Transverse colon (tissue), 4 donors: Measurements from ENCODE around the gene SSTR5. TPM values are rescaled to one million over a fixed set of nuclear protein-coding genes. Genes with fewer than 3 reads are reported as not detected.

Experiments used
- DNase-seq: peaks from one replicate; pipeline ENCODE4 v3.0.0-alpha.2; 2019
- H3K27ac ChIP-seq, 4 donors: fragments of 200-600 bp; sonication (generic); 2 replicates each; pipeline ENCODE4 v1.5.1; 2016 to 2018; ENCODE audit warnings: inconsistent platforms in 4 of 4
- H3K27me3 ChIP-seq: fragments of 200-600 bp; sonication (generic); 2 replicates; pipeline ENCODE4 v1.5.1; 2017; ENCODE audit warnings: inconsistent platforms
- H3K36me3 ChIP-seq, 4 donors: fragments of 200-600 bp; sonication (generic); 2 replicates each; pipeline ENCODE4 v1.5.1; 2017 to 2019; ENCODE audit warnings: inconsistent platforms in 4 of 4
- H3K4me1 ChIP-seq, 4 donors: fragments of 200-600 bp; sonication (generic); 2 replicates each; pipeline ENCODE4 v1.5.1; 2017 to 2020; ENCODE audit warnings: inconsistent platforms in 4 of 4
- H3K4me3 ChIP-seq, 4 donors: fragments of 200-600 bp; sonication (generic); 1 replicate in 1 of 4; 2 replicates in 3 of 4; pipeline versions ENCODE4 v1.5.1 to v1.6.1; 2017 to 2019; ENCODE audit warnings: inconsistent platforms in 4 of 4
- H3K9me3 ChIP-seq, 2 donors: fragments of 200-600 bp; sonication (generic); 2 replicates each; pipeline ENCODE4 v1.5.1; 2017 to 2019; ENCODE audit warnings: inconsistent platforms in 2 of 2
- CTCF ChIP-seq, 5 experiments: fragments of 200-600 bp in 3 of 5; fragments of 450-650 bp in 2 of 5; sonication (generic) in 3 of 5; IDR thresholded peaks; 1 replicate in 2 of 5; 2 replicates in 3 of 5; pipeline ENCODE4 v1.5.1; 2016 to 2017; ENCODE audit warnings: antibody characterized with exemption in 5 of 5, inconsistent platforms in 3 of 5, mild to moderate bottlenecking in 2 of 5, moderate library complexity in 1 of 5
- EP300 ChIP-seq: sonication (generic); formaldehyde crosslinking; IDR thresholded peaks from one replicate; pipeline ENCODE4 v1.6.1; 2017; ENCODE audit warnings: antibody characterized with exemption, low read depth
- POLR2A ChIP-seq: fragments of 450-650 bp; IDR thresholded peaks from one replicate; pipeline ENCODE4 v1.6.1; 2016; ENCODE audit warnings: antibody characterized with exemption, mild to moderate bottlenecking, moderate library complexity
- POLR2AphosphoS5 ChIP-seq, 3 donors: sonication (generic); formaldehyde crosslinking; IDR thresholded peaks; one replicate each; pipeline ENCODE4 v1.6.1; 2016; ENCODE audit warnings: antibody characterized with exemption in 3 of 3
- WGBS, 2 donors: methylation state at CpG; one replicate each; pipeline ENCODE4 v1.1.5; 2018; ENCODE audit warnings: low coverage in 1 of 2; 5-methylcytosine and 5-hydroxymethylcytosine counted together
- in situ Hi-C, 4 donors: fragments of 200-750 bp; cut with MboI; loops; one replicate each; pipeline versions ENCODE4 v1.15.0 to v1.15.1; 2017; ENCODE audit warnings: low sequenced_read_pairs in 3 of 4, low pct_ligation_motif_present in 1 of 4, low pct_unique_long_range_greater_than_20kb in 1 of 4
- intact Hi-C: fragments of 100-400 bp; cut with DNase I; formaldehyde crosslinking; loops from one replicate; pipeline ENCODE4 v1.15.1; 2023; ENCODE audit warnings: low total_unique reads
- total RNA-seq, 4 donors: library from RNA; depleted of rRNA; stranded (reverse); fragments of >200 nt; gene quantifications; one replicate each; pipeline ENCODE4 v1.1.0, GENCODE V29; 2016

Gene SSTR5
- total RNA-seq, 4 donors from 2014 or later, result not detected

- peaks cover 77% of the 10 kb centered on the region for H3K27me3 ChIP-seq
- in situ Hi-C loops, result loop anchor here in 2 of 4 donors (25.0 kb wide), 1 partner anchor 254 kb away; the partner anchor contains the start of gene GNG13 (in 2 of the 2)
These were observed 5.9 kb upstream of the SSTR5 start for GRCh38 chr16:1066584-1067172.

GRCh38 chr16:1067629-1068028, 4.9 kb upstream of the SSTR5 start:
- 43 to 50% methylated on average over 6 to 15 of the region's 15 CpGs for WGBS, 2 donors
- Histone ChIP-seq H3K27me3 (peaks cover 86% of the 10 kb centered on the region), H3K4me3 (no peak overlapping the region), H3K9me3 (no peaks in the 10 kb centered on the region), H3K4me1 (no peaks in the 10 kb centered on the region), H3K36me3 (no peaks in the 10 kb centered on the region), H3K27ac (no peak overlapping the region)
- in situ Hi-C loops (loop anchor here in 2 of 4 donors (25.0 kb wide), 1 partner anchor 255 kb away; the partner anchor contains the start of gene GNG13 (in 2 of the 2)), intact Hi-C loops (no loop called here)
- TF ChIP-seq CTCF (IDR thresholded peaks at IDR 0.05) (no peak), POLR2A (no peak), EP300 (no peak), POLR2AphosphoS5 (IDR thresholded peaks at IDR 0.05) (no peak)
- no peak for DNase-seq

More at GRCh38 chr16:1066584-1067172, 5.9 kb upstream of the SSTR5 start:
- Histone ChIP-seq H3K9me3 (no peaks in the 10 kb centered on the region), H3K36me3 (no peaks in the 10 kb centered on the region), H3K27ac (no peak overlapping the region), H3K4me1 (no peaks in the 10 kb centered on the region), H3K4me3 (no peak overlapping the region)
- TF ChIP-seq CTCF (IDR thresholded peaks at IDR 0.05) (no peak), POLR2AphosphoS5 (IDR thresholded peaks at IDR 0.05) (no peak), POLR2A (no peak), EP300 (no peak)
- WGBS, 2 donors, result 49% methylated on average over 20 of the region's 24 CpGs; no CpG with 5 or more reads in 1 of the 2 donors
- intact Hi-C loops, result no loop called here
- no peak for DNase-seq

GRCh38 chr16:1068451-1068850, 4.1 kb upstream of the SSTR5 start:
- H3K9me3 ChIP-seq, result no peaks in the 10 kb centered on the region
- no peak for DNase-seq
- H3K36me3 ChIP-seq, result no peaks in the 10 kb centered on the region
- no peaks in the 10 kb centered on the region for H3K4me1 ChIP-seq
- no peak for TF ChIP-seq CTCF (IDR thresholded peaks at IDR 0.05)
- no peak for TF ChIP-seq POLR2A
- TF ChIP-seq EP300, result no peak
- no peak for TF ChIP-seq POLR2AphosphoS5 (IDR thresholded peaks at IDR 0.05)
- no peak overlapping the region for H3K4me3 ChIP-seq
- in situ Hi-C loops, result loop anchor here in 2 of 4 donors (25.0 kb wide), 1 partner anchor 256 kb away; the partner anchor contains the start of gene GNG13 (in 2 of the 2)
- intact Hi-C loops, result no loop called here
- peaks cover 94% of the 10 kb centered on the region for H3K27me3 ChIP-seq
- H3K27ac ChIP-seq, result no peak overlapping the region
- WGBS, 2 donors, result 73% methylated on average over 18 of the region's 18 CpGs; no CpG with 5 or more reads in 1 of the 2 donors

GRCh38 chr16:1069154-1069553, 3.4 kb upstream of the SSTR5 start:
- H3K4me3 ChIP-seq, result no peak overlapping the region
- in situ Hi-C loops, result loop anchor here in 2 of 4 donors (25.0 kb wide), 1 partner anchor 257 kb away; the partner anchor contains the start of gene GNG13 (in 2 of the 2)
- no peaks in the 10 kb centered on the region for H3K4me1 ChIP-seq
- no peaks in the 10 kb centered on the region for H3K36me3 ChIP-seq
- H3K27ac ChIP-seq, result no peak overlapping the region
- intact Hi-C loops, result no loop called here
- 84% methylated on average over 5 of the region's 7 CpGs; no CpG with 5 or more reads in 1 of the 2 donors for WGBS, 2 donors
- H3K27me3 ChIP-seq, result peaks cover 100% of the 10 kb centered on the region
- no peak for TF ChIP-seq POLR2AphosphoS5 (IDR thresholded peaks at IDR 0.05)
- TF ChIP-seq POLR2A, result no peak
- TF ChIP-seq EP300, result no peak
- no peak for TF ChIP-seq CTCF (IDR thresholded peaks at IDR 0.05)
- H3K9me3 ChIP-seq, result no peaks in the 10 kb centered on the region
- DNase-seq, result no peak
